NCI-H2081 (cell line): ENCODE data around the gene MPPED1.

ENCODE experiments used
- DNase-seq, 2 experiments: peaks; one replicate each; lab custom pipeline; 2025; lab: John Stamatoyannopoulos, UW

The MPPED1 gene

GRCh38 chr22:43392385-43392989, 19.3 kb upstream of the MPPED1 start:
- no peak for DNase-seq

GRCh38 chr22:43393132-43393843, 18.5 kb upstream of the MPPED1 start:
- no peak for DNase-seq

- no peak for DNase-seq
Observed at GRCh38 chr22:43393844-43394474, 17.9 kb upstream of the MPPED1 start.

- no peak for DNase-seq
Observed at GRCh38 chr22:43395086-43395695, 16.6 kb upstream of the MPPED1 start.

GRCh38 chr22:43396321-43396933, 15.4 kb upstream of the MPPED1 start:
- no peak for DNase-seq

GRCh38 chr22:43396934-43397457, 14.8 kb upstream of the MPPED1 start:
- peak; percentile 67 to 89 for DNase-seq

- no peak for DNase-seq
Observed at GRCh38 chr22:43397766-43398165, 14.0 kb upstream of the MPPED1 start.

- no peak for DNase-seq
Observed at GRCh38 chr22:43398246-43398645, 13.6 kb upstream of the MPPED1 start.

GRCh38 chr22:43398910-43399309, 12.9 kb upstream of the MPPED1 start:
- DNase-seq: no peak

GRCh38 chr22:43399338-43399979, 12.4 kb upstream of the MPPED1 start:
- DNase-seq: no peak

- no peak for DNase-seq
Observed at GRCh38 chr22:43399980-43400358, 11.8 kb upstream of the MPPED1 start.

- DNase-seq: no peak
Observed at GRCh38 chr22:43400449-43400848, 11.4 kb upstream of the MPPED1 start.

- DNase-seq: no peak
Observed at GRCh38 chr22:43401233-43401632, 10.6 kb upstream of the MPPED1 start.

GRCh38 chr22:43401661-43402060, 10.2 kb upstream of the MPPED1 start:
- DNase-seq: no peak

- no peak for DNase-seq
Observed at GRCh38 chr22:43402128-43402527, 9.7 kb upstream of the MPPED1 start.

- no peak for DNase-seq
Observed at GRCh38 chr22:43404673-43405385, 7.0 kb upstream of the MPPED1 start.

- DNase-seq: no peak
Observed at GRCh38 chr22:43406186-43406790, 5.5 kb upstream of the MPPED1 start.

- no peak for DNase-seq
Observed at GRCh38 chr22:43407591-43407990, 4.2 kb upstream of the MPPED1 start.

- no peak for DNase-seq
Observed at GRCh38 chr22:43408009-43408408, 3.8 kb upstream of the MPPED1 start.

GRCh38 chr22:43409046-43409445, 2.8 kb upstream of the MPPED1 start:
- no peak for DNase-seq

- DNase-seq: no peak
Observed at GRCh38 chr22:43409800-43410199, 2.0 kb upstream of the MPPED1 start.
